HepG2 (cell line): ENCODE data around the gene COMMD7. TPM values are rescaled to one million over a fixed set of nuclear protein-coding genes. Genes with fewer than 3 reads are reported as not detected.

ENCODE experiments used
- KDM5B ChIP-seq: sonication (generic); formaldehyde crosslinking; IDR thresholded peaks from 2 replicates; pipeline ENCODE4 v1.4.0; 2020; ENCODE audit warnings: missing genetic modification reagents, mild to moderate bottlenecking, borderline replicate concordance
- MATR3 ChIP-seq: sonication (generic); formaldehyde crosslinking; IDR thresholded peaks from 2 replicates; pipeline ENCODE4 v1.4.0; 2020; ENCODE audit warnings: missing genetic modification reagents
- PHF20 ChIP-seq: sonication (generic); formaldehyde crosslinking; IDR thresholded peaks from 2 replicates; pipeline ENCODE4 v1.5.0; 2020; ENCODE audit warnings: mild to moderate bottlenecking, missing genetic modification reagents
- SETDB1 ChIP-seq: sonication (generic); formaldehyde crosslinking; IDR thresholded peaks from 2 replicates; pipeline ENCODE4 v1.5.1; 2020; ENCODE audit warnings: missing genetic modification reagents, mild to moderate bottlenecking, borderline replicate concordance
- ZFP62 ChIP-seq: sonication (generic); formaldehyde crosslinking; IDR thresholded peaks from 2 replicates; pipeline ENCODE4 v1.4.0; 2020; ENCODE audit warnings: missing genetic modification reagents
- ZNF766 ChIP-seq: sonication (generic); formaldehyde crosslinking; IDR thresholded peaks from 2 replicates; pipeline ENCODE4 v1.5.0; 2020; ENCODE audit warnings: missing genetic modification reagents, borderline replicate concordance
- ZNF878 ChIP-seq: sonication (generic); formaldehyde crosslinking; IDR thresholded peaks from 2 replicates; pipeline ENCODE4 v1.8.1; 2023; ENCODE audit warnings: mild to moderate bottlenecking, missing genetic modification reagents, moderate library complexity
- polyA plus RNA-seq, 8 experiments: library from polyadenylated mRNA; depleted of rRNA in 3 of 8; stranded (reverse) in 7 of 8; unstranded in 1 of 8; fragments of >200 nt; fragmentation: Illumina TruSeq in 4 of 8; extraction: Trizol in 4 of 8; gene quantifications; 2 replicates each; pipeline versions ENCODE4 v1.2.1 to v1.2.3, GENCODE V29; 2011 to 2016; ENCODE audit warnings: low read depth in 4 of 8, missing spikeins in 1 of 8, mixed read lengths in 1 of 8; ENCODE audit not compliant: insufficient read depth in 1 of 8
- total RNA-seq, 5 experiments: library from RNA; depleted of rRNA; stranded (reverse); fragments of >200 nt; fragmentation: Illumina TruSeq; extraction: Trizol; gene quantifications; 2 replicates each; pipeline ENCODE4 v1.2.3, GENCODE V29; 2016; ENCODE audit warnings: low read depth in 1 of 5
- TF ChIP-seq, protein P1 (sequence below): sonication (generic); formaldehyde crosslinking; IDR thresholded peaks from 2 replicates; pipeline ENCODE4 v1.4.0; 2020; ENCODE audit warnings: mild to moderate bottlenecking, missing genetic modification reagents
- TF ChIP-seq, protein P2 (sequence below): sonication (generic); formaldehyde crosslinking; IDR thresholded peaks from 2 replicates; pipeline ENCODE4 v1.4.0; 2020; ENCODE audit warnings: missing genetic modification reagents
- TF ChIP-seq, protein P3 (sequence below), 2 experiments: sonication (generic) in 1 of 2; formaldehyde crosslinking in 1 of 2; IDR thresholded peaks; 2 replicates each; pipeline versions ENCODE4 v1.4.0 to v1.6.1; 2018 to 2020; ENCODE audit warnings: missing genetic modification reagents in 2 of 2, borderline replicate concordance in 1 of 2, low read depth in 1 of 2, mild to moderate bottlenecking in 1 of 2, missing biosample characterization in 1 of 2
- TF ChIP-seq, protein P4 (sequence below): sonication (generic); formaldehyde crosslinking; IDR thresholded peaks from 2 replicates; pipeline ENCODE4 v1.4.0; 2020; ENCODE audit warnings: low read depth, missing genetic modification reagents

The COMMD7 gene
- total and polyA plus RNA-seq, 2 of the 13 experiments (the other 11 are each of a cell fraction or from before 2014, with no cell fraction given) = 42.1 to 53.3 TPM

DNA sequence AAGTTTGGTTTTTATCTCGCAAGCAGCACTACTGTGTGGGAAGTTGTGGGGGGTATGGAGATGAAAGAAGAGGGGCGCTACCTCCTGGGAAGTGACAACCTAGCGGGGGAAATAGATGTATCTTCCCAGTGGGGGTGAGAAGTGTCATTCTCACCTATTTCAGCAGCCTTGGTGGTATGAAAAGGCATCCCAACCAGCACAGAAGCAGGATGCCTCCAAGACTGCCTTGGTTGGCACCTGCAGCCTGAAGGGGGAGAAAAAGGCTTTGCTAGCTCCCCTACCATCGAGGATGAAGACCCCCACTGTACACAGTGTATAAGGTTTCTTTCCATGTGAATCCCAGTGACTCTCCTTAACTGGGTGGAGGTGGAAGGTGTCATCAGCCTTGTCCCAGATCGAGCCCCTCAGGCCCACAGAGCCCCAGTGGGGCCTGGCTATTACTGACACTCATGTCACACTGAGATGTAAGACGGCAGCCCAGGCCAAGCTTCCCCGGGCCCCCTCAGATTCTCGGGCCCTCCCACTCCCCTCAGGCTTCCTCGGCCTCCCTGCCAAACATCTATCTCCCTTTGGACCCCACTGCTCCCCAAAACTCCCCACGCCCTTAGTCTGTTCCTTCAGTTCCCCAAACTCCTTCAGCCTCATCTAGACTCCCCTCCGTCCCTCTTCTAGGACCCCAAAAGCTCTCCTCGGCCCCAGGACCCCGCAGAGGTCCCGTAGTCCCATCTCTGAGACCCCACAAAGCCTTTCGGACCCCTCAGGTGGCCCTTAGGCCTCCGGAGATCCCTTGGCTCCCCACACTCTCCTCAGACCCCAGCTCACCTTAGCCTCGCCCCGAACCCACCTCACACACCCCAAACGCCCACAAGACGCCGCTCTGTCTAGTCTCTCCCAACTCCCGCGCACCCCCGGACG lies 688 bp downstream of the COMMD7 start (continued):
- TF ChIP-seq, protein P1, sequence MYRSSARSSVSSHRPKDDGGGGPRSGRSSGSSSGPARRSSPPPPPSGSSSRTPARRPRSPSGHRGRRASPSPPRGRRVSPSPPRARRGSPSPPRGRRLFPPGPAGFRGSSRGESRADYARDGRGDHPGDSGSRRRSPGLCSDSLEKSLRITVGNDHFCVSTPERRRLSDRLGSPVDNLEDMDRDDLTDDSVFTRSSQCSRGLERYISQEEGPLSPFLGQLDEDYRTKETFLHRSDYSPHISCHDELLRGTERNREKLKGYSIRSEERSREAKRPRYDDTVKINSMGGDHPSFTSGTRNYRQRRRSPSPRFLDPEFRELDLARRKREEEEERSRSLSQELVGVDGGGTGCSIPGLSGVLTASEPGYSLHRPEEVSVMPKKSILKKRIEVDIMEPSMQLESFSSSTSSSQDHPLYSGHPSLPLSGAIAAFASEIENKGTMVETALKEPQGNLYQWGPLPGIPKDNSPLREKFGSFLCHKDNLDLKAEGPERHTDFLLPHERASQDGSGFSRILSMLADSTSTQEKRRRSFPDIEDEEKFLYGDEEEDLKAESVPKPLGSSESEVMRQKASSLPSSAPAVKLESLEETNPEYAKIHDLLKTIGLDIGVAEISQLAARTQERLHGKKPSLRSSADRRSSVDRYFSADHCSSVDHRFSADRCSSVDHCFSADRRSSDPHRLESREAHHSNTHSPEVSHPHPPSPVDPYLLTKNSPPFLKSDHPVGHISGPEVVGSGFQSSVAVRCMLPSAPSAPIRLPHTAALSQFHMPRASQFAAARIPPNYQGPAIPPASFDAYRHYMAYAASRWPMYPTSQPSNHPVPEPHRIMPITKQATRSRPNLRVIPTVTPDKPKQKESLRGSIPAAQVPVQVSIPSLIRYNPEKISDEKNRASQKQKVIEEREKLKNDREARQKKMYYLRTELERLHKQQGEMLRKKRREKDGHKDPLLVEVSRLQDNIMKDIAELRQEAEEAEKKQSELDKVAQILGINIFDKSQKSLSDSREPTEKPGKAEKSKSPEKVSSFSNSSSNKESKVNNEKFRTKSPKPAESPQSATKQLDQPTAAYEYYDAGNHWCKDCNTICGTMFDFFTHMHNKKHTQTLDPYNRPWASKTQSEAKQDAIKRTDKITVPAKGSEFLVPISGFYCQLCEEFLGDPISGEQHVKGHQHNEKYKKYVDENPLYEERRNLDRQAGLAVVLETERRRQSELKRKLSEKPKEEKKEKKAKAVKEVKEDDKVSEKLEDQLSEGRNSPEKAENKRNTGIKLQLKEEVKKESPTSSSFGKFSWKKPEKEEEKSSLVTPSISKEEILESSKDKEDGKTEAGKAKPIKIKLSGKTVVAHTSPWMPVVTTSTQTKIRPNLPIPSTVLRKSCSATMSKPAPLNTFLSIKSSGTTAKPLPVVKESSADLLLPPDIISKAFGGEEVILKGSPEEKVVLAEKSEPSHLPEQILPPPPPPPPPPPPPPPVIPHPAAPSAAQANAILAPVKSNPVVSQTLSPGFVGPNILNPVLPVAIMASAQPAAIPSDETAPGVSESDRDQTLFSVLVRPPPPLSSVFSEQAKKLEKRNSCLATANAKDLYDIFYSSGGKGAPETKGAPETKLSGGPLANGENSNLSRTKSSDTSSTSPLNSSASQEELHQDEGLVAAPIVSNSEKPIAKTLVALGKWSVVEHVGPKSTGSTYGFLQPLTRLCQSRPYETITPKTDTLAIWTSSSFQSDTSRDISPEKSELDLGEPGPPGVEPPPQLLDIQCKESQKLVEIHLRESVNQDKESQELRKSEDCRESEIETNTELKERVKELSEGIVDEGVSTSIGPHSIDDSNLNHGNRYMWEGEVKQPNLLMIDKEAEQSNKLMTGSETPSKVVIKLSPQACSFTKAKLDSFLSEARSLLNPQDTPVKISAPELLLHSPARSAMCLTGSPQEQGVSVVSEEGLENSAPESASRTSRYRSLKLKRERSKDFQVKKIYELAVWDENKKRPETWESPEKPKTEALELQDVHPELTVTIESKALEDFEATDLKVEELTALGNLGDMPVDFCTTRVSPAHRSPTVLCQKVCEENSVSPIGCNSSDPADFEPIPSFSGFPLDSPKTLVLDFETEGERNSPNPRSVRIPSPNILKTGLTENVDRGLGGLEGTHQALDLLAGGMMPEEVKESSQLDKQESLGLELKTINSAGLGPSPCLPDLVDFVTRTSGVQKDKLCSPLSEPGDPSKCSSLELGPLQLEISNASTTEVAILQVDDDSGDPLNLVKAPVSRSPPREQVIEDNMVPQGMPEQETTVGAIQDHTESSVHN (CRISPR knock-in tag) = no peak
- TF ChIP-seq, protein P2, sequence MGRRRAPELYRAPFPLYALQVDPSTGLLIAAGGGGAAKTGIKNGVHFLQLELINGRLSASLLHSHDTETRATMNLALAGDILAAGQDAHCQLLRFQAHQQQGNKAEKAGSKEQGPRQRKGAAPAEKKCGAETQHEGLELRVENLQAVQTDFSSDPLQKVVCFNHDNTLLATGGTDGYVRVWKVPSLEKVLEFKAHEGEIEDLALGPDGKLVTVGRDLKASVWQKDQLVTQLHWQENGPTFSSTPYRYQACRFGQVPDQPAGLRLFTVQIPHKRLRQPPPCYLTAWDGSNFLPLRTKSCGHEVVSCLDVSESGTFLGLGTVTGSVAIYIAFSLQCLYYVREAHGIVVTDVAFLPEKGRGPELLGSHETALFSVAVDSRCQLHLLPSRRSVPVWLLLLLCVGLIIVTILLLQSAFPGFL (CRISPR knock-in tag) = no peak
- TF ChIP-seq, protein P3, sequence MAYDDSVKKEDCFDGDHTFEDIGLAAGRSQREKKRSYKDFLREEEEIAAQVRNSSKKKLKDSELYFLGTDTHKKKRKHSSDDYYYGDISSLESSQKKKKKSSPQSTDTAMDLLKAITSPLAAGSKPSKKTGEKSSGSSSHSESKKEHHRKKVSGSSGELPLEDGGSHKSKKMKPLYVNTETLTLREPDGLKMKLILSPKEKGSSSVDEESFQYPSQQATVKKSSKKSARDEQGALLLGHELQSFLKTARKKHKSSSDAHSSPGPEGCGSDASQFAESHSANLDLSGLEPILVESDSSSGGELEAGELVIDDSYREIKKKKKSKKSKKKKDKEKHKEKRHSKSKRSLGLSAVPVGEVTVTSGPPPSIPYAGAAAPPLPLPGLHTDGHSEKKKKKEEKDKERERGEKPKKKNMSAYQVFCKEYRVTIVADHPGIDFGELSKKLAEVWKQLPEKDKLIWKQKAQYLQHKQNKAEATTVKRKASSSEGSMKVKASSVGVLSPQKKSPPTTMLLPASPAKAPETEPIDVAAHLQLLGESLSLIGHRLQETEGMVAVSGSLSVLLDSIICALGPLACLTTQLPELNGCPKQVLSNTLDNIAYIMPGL (CRISPR knock-in tag; IDR thresholded peaks at IDR 0.05; ENCODE audit: borderline replicate concordance in 1 of 2, low read depth in 1 of 2) = no peak
- TF ChIP-seq, protein P4, sequence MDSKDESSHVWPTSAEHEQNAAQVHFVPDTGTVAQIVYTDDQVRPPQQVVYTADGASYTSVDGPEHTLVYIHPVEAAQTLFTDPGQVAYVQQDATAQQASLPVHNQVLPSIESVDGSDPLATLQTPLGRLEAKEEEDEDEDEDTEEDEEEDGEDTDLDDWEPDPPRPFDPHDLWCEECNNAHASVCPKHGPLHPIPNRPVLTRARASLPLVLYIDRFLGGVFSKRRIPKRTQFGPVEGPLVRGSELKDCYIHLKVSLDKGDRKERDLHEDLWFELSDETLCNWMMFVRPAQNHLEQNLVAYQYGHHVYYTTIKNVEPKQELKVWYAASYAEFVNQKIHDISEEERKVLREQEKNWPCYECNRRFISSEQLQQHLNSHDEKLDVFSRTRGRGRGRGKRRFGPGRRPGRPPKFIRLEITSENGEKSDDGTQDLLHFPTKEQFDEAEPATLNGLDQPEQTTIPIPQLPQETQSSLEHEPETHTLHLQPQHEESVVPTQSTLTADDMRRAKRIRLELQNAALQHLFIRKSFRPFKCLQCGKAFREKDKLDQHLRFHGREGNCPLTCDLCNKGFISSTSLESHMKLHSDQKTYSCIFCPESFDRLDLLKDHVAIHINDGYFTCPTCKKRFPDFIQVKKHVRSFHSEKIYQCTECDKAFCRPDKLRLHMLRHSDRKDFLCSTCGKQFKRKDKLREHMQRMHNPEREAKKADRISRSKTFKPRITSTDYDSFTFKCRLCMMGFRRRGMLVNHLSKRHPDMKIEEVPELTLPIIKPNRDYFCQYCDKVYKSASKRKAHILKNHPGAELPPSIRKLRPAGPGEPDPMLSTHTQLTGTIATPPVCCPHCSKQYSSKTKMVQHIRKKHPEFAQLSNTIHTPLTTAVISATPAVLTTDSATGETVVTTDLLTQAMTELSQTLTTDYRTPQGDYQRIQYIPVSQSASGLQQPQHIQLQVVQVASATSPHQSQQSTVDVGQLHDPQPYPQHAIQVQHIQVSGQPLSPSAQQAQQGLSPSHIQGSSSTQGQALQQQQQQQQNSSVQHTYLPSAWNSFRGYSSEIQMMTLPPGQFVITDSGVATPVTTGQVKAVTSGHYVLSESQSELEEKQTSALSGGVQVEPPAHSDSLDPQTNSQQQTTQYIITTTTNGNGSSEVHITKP (CRISPR knock-in tag) = no peak
- TF ChIP-seq PHF20 (no peak), KDM5B (CRISPR knock-in tag) (0 out of 2 replicates have a peak, but pooled peaks have one; percentile 41), ZNF878 (CRISPR knock-in tag) (no peak), ZNF766 (CRISPR knock-in tag) (no peak), SETDB1 (no peak), ZFP62 (no peak), MATR3 (no peak)
